Measurements from ENCODE around the gene KRTAP5-9.
"Not testable (repeated sequence)": the region's sequence is repeated elsewhere in the genome, so short reads cannot be mapped to it uniquely, and the experiment has no call there.

DNA sequence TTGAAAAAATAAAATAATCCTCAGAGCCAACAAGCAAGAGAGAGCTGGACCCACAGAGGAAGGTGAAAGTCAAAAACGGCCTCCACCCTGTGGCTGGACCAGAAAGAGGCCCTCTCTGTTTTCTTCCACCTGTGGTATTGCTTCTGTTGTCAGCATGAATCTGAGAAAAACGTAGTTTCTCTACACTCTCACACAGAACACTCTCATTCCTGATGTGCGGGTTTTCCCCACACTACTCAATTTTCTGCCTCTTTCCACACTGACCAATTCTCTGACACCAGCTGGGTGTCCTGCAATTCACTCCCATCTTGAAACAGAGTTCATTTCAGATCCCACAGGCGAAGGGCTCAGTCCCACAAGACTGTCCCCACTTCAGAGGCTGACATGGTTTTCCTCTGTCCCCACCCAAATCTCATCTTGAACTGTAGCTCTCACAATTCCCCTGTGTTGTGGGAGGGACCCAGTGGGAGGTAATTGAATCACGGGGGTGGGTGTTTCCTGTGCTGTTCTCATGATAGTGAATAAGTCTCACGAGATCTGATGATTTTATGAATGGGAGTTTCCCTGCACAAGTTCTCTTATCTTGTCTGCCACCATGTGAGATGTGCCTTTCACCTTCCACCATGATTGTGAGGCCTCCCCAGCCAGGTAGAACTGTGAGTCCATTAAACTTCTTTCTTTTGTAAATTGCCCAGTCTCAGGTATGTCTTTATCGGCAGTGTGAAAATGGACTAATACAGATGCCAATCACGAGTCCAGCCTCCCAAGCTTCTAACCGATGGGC is 7.5 kb upstream of the KRTAP5-9 start:
- TF ChIP-seq, protein P1, sequence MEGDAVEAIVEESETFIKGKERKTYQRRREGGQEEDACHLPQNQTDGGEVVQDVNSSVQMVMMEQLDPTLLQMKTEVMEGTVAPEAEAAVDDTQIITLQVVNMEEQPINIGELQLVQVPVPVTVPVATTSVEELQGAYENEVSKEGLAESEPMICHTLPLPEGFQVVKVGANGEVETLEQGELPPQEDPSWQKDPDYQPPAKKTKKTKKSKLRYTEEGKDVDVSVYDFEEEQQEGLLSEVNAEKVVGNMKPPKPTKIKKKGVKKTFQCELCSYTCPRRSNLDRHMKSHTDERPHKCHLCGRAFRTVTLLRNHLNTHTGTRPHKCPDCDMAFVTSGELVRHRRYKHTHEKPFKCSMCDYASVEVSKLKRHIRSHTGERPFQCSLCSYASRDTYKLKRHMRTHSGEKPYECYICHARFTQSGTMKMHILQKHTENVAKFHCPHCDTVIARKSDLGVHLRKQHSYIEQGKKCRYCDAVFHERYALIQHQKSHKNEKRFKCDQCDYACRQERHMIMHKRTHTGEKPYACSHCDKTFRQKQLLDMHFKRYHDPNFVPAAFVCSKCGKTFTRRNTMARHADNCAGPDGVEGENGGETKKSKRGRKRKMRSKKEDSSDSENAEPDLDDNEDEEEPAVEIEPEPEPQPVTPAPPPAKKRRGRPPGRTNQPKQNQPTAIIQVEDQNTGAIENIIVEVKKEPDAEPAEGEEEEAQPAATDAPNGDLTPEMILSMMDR (IDR thresholded peaks at IDR 0.05), result not testable (repeated sequence)
- TF ChIP-seq POLR2A, POLR2AphosphoS5, EP300 (IDR thresholded peaks at IDR 0.05): not testable (repeated sequence)
